HUES48 (cell line): ENCODE results near the gene FAM184A.

ENCODE experiments used
- H3K27ac ChIP-seq: one replicate; pipeline ENCODE4 v1.7.0; 2013; ENCODE audit warnings: low read depth, low read length, inconsistent platforms
- H3K27me3 ChIP-seq: 2 replicates; pipeline ENCODE4 v1.6.1; 2013; ENCODE audit warnings: mild to moderate bottlenecking, low read length; ENCODE audit not compliant: control insufficient read depth, insufficient read depth
- H3K36me3 ChIP-seq: 2 replicates; pipeline ENCODE4 v1.6.1; 2013; ENCODE audit warnings: low read length; ENCODE audit not compliant: control insufficient read depth, insufficient read depth
- H3K4me1 ChIP-seq: 2 replicates; pipeline ENCODE4 v1.6.1; 2013; ENCODE audit warnings: mild to moderate bottlenecking, low read length; ENCODE audit not compliant: control insufficient read depth, insufficient read depth
- H3K4me3 ChIP-seq: 2 replicates; pipeline ENCODE4 v1.5.1; 2013; ENCODE audit warnings: mild to moderate bottlenecking, low read depth, low read length
- H3K9ac ChIP-seq: 2 replicates; pipeline ENCODE4 v1.6.1; 2013; ENCODE audit warnings: mild to moderate bottlenecking, low read depth, low read length, moderate library complexity
- H3K9me3 ChIP-seq: 2 replicates; pipeline ENCODE4 v1.6.1; 2013; ENCODE audit warnings: low read length; ENCODE audit not compliant: control insufficient read depth, insufficient read depth

FAM184A gene

DNA sequence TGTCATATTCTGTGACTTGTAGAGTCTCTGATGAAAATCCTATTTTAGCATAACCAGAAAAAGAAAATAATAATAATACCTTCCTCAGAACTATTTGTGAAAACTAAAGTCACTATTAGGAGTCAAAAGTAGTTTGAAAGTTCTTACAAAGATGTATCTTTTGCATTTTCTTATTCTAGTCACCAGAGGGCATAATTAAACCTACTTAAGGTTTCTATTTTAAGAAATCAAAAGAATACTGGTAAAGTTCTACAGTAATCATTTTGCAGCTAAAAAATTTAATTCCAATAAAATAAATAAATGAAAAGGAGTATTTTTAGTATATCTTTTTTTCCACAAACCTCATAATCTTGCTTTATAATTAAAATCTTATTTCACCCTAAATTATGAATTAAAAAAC lies 115.5 kb downstream of the FAM184A start:
- Histone ChIP-seq H3K27ac (no peak overlapping the region), H3K4me1 (no peaks in the 10 kb centered on the region), H3K9ac (no peak overlapping the region), H3K27me3 (no peaks in the 10 kb centered on the region), H3K4me3 (no peak overlapping the region), H3K9me3 (no peaks in the 10 kb centered on the region), H3K36me3 (no peaks in the 10 kb centered on the region)

DNA sequence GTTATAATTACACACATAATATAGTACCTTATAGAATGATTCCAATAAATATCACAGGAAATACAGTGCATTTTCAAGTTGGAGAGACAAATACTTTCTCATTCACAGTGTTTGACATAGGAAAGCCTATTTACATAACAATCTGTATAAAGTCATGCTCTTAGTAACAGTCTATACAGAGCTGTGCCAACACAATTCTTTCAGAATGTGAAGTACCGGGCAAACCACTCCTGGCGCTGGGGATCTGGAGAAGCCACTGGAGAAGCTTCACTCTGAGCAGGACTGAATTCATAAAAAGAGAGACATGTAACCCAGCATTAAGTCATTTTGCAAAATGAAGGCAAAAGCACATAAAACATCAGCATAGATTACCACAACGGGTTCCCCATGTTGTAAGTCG lies 118.6 kb downstream of the FAM184A start:
- Histone ChIP-seq H3K27me3 (no peaks in the 10 kb centered on the region), H3K9me3 (no peaks in the 10 kb centered on the region), H3K27ac (no peak overlapping the region), H3K36me3 (no peaks in the 10 kb centered on the region), H3K9ac (no peak overlapping the region), H3K4me1 (no peaks in the 10 kb centered on the region), H3K4me3 (no peak overlapping the region)

DNA sequence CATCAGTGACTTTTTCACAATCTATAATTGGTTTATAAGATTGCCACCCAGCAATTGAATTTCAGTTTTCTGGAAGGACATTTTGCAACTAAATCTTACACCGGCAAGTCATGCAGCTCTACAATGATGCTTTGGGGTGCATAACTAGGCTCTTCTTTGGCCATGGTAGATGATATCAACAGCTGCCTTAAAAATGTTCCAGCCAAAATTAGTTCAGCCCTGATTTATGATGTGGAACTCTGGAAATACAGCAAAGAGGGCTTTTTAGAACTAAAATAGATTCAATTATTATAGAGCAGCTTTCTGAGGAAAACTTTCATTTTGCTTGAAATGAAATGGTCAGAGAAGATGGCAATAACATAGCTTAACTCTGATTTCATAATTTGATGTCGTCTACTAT lies 125.1 kb downstream of the FAM184A start:
- H3K36me3 ChIP-seq: no peaks in the 10 kb centered on the region
- no peak overlapping the region for H3K27ac ChIP-seq
- no peaks in the 10 kb centered on the region for H3K9me3 ChIP-seq
- no peak overlapping the region for H3K9ac ChIP-seq
- H3K4me3 ChIP-seq: no peak overlapping the region
- no peaks in the 10 kb centered on the region for H3K27me3 ChIP-seq
- no peaks in the 10 kb centered on the region for H3K4me1 ChIP-seq

DNA sequence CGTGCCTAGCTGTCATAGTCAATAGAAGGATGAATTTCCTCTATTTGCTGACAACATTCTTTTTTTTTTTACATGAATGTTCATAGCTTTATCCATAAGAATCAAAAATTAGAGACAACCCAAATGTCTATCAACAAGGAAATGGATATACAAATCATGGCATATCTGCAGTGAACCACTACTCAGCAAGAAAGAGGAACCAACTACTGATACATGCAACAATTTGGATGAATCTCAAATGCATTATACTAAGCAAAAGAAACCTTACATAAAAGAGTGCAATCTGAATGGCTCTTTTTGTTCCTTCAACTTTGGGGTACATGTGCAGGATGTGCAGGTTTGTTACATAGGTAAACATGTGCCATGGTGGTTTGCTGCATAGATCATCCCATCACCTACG lies 125.8 kb downstream of the FAM184A start:
- H3K27ac ChIP-seq: no peak overlapping the region
- no peaks in the 10 kb centered on the region for H3K4me1 ChIP-seq
- no peak overlapping the region for H3K4me3 ChIP-seq
- no peaks in the 10 kb centered on the region for H3K9me3 ChIP-seq
- H3K36me3 ChIP-seq: no peaks in the 10 kb centered on the region
- H3K9ac ChIP-seq: no peak overlapping the region
- H3K27me3 ChIP-seq: no peaks in the 10 kb centered on the region

DNA sequence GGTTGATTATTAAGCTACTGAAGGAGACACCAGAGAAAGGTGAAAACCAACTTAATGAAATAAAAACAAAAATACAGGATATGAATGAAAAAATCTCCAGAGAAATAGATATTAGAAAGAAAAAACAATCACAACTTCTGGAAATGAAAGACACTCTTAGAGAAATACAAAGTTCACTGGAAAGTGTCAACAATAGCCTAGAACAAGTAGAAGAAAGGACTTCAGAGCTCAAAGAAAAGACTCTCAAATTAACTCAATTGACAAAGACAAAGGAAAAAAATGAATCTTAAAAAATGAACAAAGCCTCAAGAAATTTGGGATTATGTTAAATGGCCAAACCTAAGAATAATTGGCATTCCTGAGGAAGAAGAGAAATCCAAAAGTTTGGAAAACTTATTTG lies 133.2 kb downstream of the FAM184A start:
- H3K4me1 ChIP-seq: no peaks in the 10 kb centered on the region
- H3K9ac ChIP-seq: no peak overlapping the region
- H3K27me3 ChIP-seq: no peaks in the 10 kb centered on the region
- H3K4me3 ChIP-seq: no peak overlapping the region
- no peaks in the 10 kb centered on the region for H3K36me3 ChIP-seq
- peaks cover 12% of the 10 kb centered on the region for H3K9me3 ChIP-seq
- no peak overlapping the region for H3K27ac ChIP-seq

DNA sequence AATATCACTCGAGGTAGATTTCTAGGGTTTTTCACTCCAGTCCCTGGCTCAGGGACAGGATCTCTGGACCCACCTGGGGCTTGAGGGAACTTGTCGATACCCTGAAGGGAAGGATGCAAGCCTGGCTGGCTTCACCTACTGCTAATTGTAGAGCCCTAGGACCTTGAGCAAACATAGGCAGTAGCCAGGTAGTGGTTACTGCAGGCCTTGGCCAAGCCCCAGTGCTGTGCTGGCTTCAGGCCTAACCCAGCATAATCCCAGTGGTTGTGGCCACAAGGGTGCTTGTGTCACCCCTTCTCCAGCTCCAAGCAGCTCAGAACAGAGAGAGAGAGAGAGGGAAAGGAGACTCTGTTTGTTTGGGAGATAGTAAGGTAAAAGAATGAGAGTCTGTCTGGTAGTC lies 137.7 kb downstream of the FAM184A start:
- H3K27ac ChIP-seq: no peak overlapping the region
- H3K27me3 ChIP-seq: no peaks in the 10 kb centered on the region
- H3K4me3 ChIP-seq: no peak overlapping the region
- H3K9me3 ChIP-seq: peaks cover 27% of the 10 kb centered on the region
- H3K36me3 ChIP-seq: no peaks in the 10 kb centered on the region
- H3K4me1 ChIP-seq: no peaks in the 10 kb centered on the region
- no peak overlapping the region for H3K9ac ChIP-seq

DNA sequence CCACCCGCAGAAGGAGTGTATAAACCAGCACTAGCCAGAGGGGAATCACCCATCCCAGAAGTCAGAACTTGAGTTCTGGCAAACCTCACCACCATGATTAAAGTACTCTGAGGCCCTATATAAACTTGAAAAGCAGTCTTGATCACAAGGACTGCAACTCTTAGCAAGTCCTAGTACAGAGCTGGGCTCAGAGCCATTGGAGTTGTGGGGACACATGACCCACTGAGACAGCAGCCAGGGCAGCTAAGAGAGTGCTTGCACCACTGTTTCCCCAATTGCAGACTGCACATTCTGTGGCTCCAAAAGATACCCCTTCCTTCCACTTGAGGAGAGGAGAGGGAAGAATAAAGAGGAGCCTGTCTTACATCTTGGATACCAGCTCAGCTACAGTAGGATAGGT lies 138.8 kb downstream of the FAM184A start:
- H3K9ac ChIP-seq: no peak overlapping the region
- no peaks in the 10 kb centered on the region for H3K36me3 ChIP-seq
- H3K27ac ChIP-seq: no peak overlapping the region
- H3K4me1 ChIP-seq: no peaks in the 10 kb centered on the region
- no peaks in the 10 kb centered on the region for H3K27me3 ChIP-seq
- H3K4me3 ChIP-seq: no peak overlapping the region
- H3K9me3 ChIP-seq: peaks cover 24% of the 10 kb centered on the region

DNA sequence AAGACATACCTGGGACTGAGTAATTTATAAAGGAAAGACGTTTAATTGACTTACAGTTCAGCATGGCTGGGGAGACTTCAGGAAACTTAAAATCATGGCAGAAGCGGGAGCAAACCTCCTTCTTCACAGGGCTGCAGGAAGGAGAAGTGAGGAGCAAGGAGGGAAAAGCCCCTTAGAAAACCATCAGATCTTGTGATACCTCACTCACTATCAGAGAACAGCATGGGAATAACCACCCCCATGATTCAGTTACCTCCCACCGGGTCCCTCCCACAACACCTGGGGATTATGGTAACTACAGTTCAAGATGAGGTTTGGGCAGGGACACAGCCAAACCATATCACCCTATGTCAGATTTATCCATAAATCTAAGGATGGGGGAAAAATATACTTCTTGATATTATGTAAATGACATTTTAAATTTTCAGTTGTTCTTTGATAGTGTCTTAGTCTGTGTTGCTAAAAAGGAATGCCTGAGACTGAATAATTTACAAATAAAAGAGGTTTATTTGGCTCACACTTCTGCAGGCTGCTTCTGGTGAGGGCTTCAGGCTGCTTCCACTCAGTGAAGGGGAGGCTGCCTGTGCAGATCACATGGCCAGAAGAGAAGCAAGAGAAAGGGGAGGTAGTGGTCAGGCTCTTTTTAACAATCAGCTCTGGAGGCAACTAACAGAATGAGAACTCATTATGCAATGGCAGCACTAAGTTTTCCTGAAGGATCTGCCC lies 142.3 kb downstream of the FAM184A start:
- H3K9ac ChIP-seq: no peak overlapping the region

DNA sequence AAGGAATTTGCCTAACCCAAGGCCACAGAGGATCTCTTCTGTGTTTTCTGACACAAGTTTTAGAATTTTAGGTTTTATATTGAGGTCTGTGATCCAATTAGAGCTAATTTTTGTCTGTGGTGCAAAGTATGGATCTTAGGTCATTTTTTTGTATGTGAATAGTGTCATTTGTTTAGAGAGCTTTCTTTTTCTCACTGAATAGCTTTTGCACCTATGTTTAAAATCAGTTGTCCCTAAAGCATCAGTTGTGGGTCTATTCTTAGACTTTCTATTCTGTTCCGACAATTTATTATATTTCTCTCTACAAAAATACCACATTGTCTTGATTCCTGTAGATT lies 143.2 kb downstream of the FAM184A start:
- H3K27ac ChIP-seq: peak overlapping the region; percentile 97
- no peaks in the 10 kb centered on the region for H3K4me1 ChIP-seq
- H3K9ac ChIP-seq: peak overlapping the region; percentile 52; the same call in 1 of the 2 replicates
- H3K9me3 ChIP-seq: peaks cover 19% of the 10 kb centered on the region; the same call in 1 of the 2 replicates
- H3K4me3 ChIP-seq: peak overlapping the region; percentile 91
- H3K27me3 ChIP-seq: no peaks in the 10 kb centered on the region
- H3K36me3 ChIP-seq: peaks cover 24% of the 10 kb centered on the region

More for the DNA sequence above, 142.3 kb downstream of the FAM184A start:
- Histone ChIP-seq H3K36me3 (peaks cover 15% of the 10 kb centered on the region), H3K27me3 (no peaks in the 10 kb centered on the region), H3K9me3 (peaks cover 19% of the 10 kb centered on the region; the same call in 1 of the 2 replicates), H3K4me3 (peak overlapping the region; percentile 91), H3K4me1 (no peaks in the 10 kb centered on the region), H3K27ac (peak overlapping the region; percentile 97)

DNA sequence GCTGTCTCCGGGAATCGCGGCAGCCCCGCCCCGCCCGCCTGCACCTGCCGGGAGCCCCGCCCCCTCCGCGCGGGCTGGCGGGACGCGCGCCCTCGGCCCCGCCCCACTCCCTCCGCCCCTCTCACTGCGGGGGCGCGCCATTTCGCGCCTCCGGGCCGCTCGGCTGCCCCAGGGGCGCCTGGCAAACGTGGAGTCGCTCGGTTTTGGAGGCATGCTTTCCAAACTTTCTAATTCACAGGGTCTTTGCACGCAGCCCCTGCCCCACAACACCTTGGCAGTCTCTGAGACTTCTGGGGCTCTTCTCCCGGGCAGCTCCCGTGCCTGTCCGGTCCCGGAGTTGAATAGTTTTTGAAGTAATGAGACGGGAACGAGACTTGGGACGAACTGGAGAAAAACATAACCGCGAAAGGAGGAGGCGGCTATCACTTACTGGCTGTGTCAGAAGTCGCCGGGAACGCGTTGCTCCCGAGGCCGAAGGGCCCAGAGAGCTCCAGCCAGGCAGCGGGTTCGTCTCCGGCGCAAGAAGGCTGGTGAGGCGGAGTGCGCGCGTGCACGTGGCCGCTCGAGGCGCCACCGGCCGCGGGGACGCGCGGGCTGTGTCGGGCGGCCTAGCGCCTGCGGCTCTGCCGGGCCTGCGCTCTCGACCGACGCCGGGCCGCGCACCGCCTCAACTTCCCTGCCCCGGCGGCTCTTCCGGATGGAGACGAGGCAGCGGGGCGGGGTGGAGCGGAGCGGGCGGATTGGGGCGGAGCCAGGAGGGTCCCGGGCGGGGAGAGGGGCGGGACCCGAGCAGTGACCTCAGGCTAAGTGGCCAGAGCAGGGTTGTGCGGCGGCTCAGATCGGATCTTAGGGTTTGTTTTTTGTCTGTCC lies 143.8 kb downstream of the FAM184A start, which contains the start of gene MCM9:
TSS of gene MCM9 (minus strand) at position 699 of the 870 bp plus-strand sequence. CDS start 3,436 bp downstream, outside the sequence.
- H3K9me3 ChIP-seq: peaks cover 14% of the 10 kb centered on the region; the same call in 1 of the 2 replicates
- no peaks in the 10 kb centered on the region for H3K27me3 ChIP-seq
- H3K4me3 ChIP-seq: peak within 1 kb of the TSS; percentile 91
- H3K4me1 ChIP-seq: no peaks in the 10 kb centered on the region
- peak within 1 kb of the TSS; percentile 97 for H3K27ac ChIP-seq
- peaks cover 24% of the 10 kb centered on the region for H3K36me3 ChIP-seq
- H3K9ac ChIP-seq: peak within 1 kb of the TSS; percentile 96
